HL-60 (cell line): ENCODE results near the gene OSBPL10.
A peak's percentile ranks its signal among the peaks of the same experiment; 100 is the strongest.

Source experiments
- DNase-seq, 2 experiments: peaks; one replicate each; pipeline ENCODE4 v3.0.0-alpha.2; 2010 to 2020; ENCODE audit warnings: low read depth in 1 of 2, low spot score in 1 of 2
- H3K27ac ChIP-seq: fragments of 250-450 bp; sonication (Bioruptor Pico); replicated peaks from 2 replicates; pipeline ENCODE4 v1.5.1; 2020; ENCODE audit warnings: mild to moderate bottlenecking, moderate library complexity
- H3K27me3 ChIP-seq: fragments of 250-450 bp; sonication (Bioruptor Pico); 2 replicates; pipeline ENCODE4 v1.5.1; 2021; ENCODE audit warnings: mild to moderate bottlenecking, moderate library complexity; ENCODE audit not compliant: insufficient read depth, poor library complexity, severe bottlenecking
- H3K4me3 ChIP-seq: replicated peaks from 2 replicates; pipeline ENCODE4 v1.5.1; 2011; ENCODE audit warnings: mild to moderate bottlenecking, control low read depth, low read length; ENCODE audit not compliant: insufficient read depth
- GABPA ChIP-seq: IDR thresholded peaks from 2 replicates; pipeline ENCODE4 v1.6.1; 2012; ENCODE audit warnings: low read depth
- POLR2AphosphoS5 ChIP-seq: IDR thresholded peaks from 2 replicates; pipeline ENCODE4 v1.6.1; 2012; ENCODE audit warnings: low read depth
- SPI1 ChIP-seq: IDR thresholded peaks from 2 replicates; pipeline ENCODE4 v1.6.1; 2012; ENCODE audit warnings: low read depth, mild to moderate bottlenecking, borderline replicate concordance
- TF ChIP-seq, protein P1 (sequence below): IDR thresholded peaks from 2 replicates; pipeline ENCODE4 v1.6.1; 2012; ENCODE audit warnings: low read depth; ENCODE audit not compliant: insufficient replicate concordance
- TF ChIP-seq, protein P2 (sequence below): IDR thresholded peaks from one replicate; pipeline ENCODE4 v1.5.1; 2011; ENCODE audit warnings: low read length, control low read depth, inconsistent platforms; ENCODE audit not compliant: insufficient read depth

Gene OSBPL10

GRCh38 chr3:31713816-31714215 lies 267.2 kb downstream of the OSBPL10 start:
- no peaks in the 10 kb centered on the region for H3K27me3 ChIP-seq
- no peak overlapping the region for H3K4me3 ChIP-seq
- no peak overlapping the region for H3K27ac ChIP-seq
- TF ChIP-seq, protein P1, sequence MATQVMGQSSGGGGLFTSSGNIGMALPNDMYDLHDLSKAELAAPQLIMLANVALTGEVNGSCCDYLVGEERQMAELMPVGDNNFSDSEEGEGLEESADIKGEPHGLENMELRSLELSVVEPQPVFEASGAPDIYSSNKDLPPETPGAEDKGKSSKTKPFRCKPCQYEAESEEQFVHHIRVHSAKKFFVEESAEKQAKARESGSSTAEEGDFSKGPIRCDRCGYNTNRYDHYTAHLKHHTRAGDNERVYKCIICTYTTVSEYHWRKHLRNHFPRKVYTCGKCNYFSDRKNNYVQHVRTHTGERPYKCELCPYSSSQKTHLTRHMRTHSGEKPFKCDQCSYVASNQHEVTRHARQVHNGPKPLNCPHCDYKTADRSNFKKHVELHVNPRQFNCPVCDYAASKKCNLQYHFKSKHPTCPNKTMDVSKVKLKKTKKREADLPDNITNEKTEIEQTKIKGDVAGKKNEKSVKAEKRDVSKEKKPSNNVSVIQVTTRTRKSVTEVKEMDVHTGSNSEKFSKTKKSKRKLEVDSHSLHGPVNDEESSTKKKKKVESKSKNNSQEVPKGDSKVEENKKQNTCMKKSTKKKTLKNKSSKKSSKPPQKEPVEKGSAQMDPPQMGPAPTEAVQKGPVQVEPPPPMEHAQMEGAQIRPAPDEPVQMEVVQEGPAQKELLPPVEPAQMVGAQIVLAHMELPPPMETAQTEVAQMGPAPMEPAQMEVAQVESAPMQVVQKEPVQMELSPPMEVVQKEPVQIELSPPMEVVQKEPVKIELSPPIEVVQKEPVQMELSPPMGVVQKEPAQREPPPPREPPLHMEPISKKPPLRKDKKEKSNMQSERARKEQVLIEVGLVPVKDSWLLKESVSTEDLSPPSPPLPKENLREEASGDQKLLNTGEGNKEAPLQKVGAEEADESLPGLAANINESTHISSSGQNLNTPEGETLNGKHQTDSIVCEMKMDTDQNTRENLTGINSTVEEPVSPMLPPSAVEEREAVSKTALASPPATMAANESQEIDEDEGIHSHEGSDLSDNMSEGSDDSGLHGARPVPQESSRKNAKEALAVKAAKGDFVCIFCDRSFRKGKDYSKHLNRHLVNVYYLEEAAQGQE: no peak
- TF ChIP-seq GABPA (no peak), SPI1 (peak; percentile 99), POLR2AphosphoS5 (no peak)
- TF ChIP-seq, protein P2, sequence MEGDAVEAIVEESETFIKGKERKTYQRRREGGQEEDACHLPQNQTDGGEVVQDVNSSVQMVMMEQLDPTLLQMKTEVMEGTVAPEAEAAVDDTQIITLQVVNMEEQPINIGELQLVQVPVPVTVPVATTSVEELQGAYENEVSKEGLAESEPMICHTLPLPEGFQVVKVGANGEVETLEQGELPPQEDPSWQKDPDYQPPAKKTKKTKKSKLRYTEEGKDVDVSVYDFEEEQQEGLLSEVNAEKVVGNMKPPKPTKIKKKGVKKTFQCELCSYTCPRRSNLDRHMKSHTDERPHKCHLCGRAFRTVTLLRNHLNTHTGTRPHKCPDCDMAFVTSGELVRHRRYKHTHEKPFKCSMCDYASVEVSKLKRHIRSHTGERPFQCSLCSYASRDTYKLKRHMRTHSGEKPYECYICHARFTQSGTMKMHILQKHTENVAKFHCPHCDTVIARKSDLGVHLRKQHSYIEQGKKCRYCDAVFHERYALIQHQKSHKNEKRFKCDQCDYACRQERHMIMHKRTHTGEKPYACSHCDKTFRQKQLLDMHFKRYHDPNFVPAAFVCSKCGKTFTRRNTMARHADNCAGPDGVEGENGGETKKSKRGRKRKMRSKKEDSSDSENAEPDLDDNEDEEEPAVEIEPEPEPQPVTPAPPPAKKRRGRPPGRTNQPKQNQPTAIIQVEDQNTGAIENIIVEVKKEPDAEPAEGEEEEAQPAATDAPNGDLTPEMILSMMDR: no peak
- DNase-seq: peak in 1 of 2 experiments; percentile 71

DNA sequence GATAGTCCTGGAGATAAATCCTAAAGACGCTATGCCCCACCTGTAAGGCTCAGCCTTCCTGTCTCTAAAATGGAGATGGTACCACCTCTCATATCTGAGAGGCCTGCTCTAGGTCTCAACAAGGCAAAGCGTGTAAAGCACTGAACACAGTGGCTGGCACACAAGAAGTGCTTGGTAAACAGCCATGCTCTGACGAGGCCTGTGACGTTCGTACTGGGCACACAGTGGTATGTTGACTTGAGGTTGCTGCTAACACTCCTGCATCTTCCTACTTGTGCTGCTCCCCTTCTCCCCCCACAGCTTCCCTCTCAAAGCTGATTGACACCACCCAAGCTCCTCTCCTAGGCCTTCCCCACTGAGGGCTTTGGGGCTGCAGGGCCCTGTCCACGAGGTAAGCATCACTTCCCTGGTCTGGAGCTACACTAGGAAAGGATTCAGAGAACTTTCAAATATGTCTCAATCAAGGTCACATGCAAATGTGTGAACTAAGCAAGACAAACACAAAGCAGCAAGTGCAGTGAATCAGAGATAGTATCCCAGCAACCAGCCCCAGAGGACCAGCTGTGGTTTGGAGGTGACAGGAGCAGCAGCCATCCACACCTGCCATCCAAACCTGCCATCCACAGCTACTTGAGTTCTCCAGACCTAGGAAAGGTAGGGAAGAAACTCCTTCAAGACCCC lies 270.8 kb downstream of the OSBPL10 start:
- Histone ChIP-seq H3K4me3 (no peak overlapping the region), H3K27me3 (no peaks in the 10 kb centered on the region), H3K27ac (no peak overlapping the region)
- DNase-seq: no peak
- TF ChIP-seq SPI1 (no peak), POLR2AphosphoS5 (no peak), GABPA (no peak)
- TF ChIP-seq, protein P2: no peak
- TF ChIP-seq, protein P1: no peak

DNA sequence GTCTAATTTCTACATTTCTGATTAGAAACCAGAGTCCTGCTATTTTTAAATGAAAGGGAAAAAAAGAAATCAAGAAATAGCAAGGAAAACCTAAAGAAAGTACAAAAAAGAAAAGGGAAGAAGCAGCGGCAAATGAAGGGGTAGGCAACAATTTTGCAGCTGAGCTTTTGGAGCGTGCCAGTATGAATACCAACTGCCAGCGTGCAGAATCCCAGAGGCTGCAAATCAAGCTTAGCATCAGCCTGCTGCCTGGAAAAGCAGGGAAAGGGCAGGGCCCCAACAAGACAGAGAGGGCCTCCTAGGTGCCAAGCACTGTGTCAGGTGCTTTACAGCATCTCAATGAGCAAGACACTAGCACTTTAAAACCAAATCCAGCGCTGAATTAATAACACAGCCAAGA lies 271.5 kb downstream of the OSBPL10 start:
- no peaks in the 10 kb centered on the region for H3K27me3 ChIP-seq
- H3K27ac ChIP-seq: no peak overlapping the region
- TF ChIP-seq POLR2AphosphoS5: no peak
- DNase-seq: no peak
- H3K4me3 ChIP-seq: no peak overlapping the region

DNA sequence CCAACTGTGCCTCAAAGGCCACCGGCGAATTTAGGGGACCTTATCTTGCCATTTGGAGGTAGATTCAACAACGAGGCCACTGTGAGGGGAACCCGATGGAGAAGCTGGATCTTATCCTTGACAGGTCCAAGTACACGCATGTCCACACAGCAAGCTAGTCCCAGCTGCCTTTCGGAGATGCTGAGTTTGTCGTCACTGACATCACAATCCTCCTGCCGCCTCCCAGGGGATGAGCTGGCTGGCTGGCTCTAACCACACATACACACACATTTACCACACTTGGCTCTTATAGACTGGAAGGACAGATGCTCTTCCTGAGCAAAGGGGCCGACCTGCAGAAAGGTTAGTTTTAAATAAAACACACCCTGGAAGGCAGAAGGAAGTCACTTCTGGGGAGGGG lies 272.1 kb downstream of the OSBPL10 start:
- no peak for DNase-seq
- Histone ChIP-seq H3K27ac (no peak overlapping the region), H3K27me3 (no peaks in the 10 kb centered on the region), H3K4me3 (no peak overlapping the region)
- TF ChIP-seq, protein P2: no peak
- no peak for TF ChIP-seq SPI1
- no peak for TF ChIP-seq GABPA
